IMR-90 (cell line): Measurements from ENCODE around the gene TAGLN. TPM values are rescaled to one million over a fixed set of nuclear protein-coding genes. Genes with fewer than 3 reads are reported as not detected.
A peak's percentile ranks its signal among the peaks of the same experiment; 100 is the strongest.

Experiments
- ATAC-seq: fragments of 200-7000 bp; cut with Tn5 transposase; 2 replicates; pipeline ENCODE4 v1.9.1; 2020; ENCODE audit warnings: low read depth, mild to moderate bottlenecking, moderate library complexity
- BruUV-seq: library from RNA; stranded (reverse); fragments of 400-500 nt; replicated peaks from 2 replicates; lab custom pipeline; 2021; lab: Mats Ljungman, UMichigan
- CTCF ChIA-PET: fragments of 300-600 bp; formaldehyde crosslinking; extraction: SDS; loops from one replicate; lab custom pipeline; 2021; ENCODE audit warnings: antibody characterized with exemption; lab: Yijun Ruan, JAX
- POLR2A ChIA-PET: fragments of 300-600 bp; sonication (Branson Sonifier 250); formaldehyde crosslinking; loops from one replicate; lab custom pipeline; 2022; ENCODE audit warnings: antibody characterized with exemption; ENCODE audit not compliant: unreplicated experiment; lab: Charles Lee
- DNase-seq: peaks from one replicate; pipeline ENCODE4 v3.0.0; 2013
- H2AFZ ChIP-seq: replicated peaks from 2 replicates; pipeline ENCODE3; 2013; ENCODE audit warnings: low read length, mild to moderate bottlenecking; ENCODE audit not compliant: poor library complexity
- H2AK5ac ChIP-seq: 2 replicates; pipeline ENCODE4 v1.6.1; 2013; ENCODE audit warnings: low read depth, low read length, inconsistent platforms
- H2AK9ac ChIP-seq: replicated peaks from 2 replicates; pipeline ENCODE3; 2013; ENCODE audit warnings: mild to moderate bottlenecking, low read depth, low read length, moderate library complexity; ENCODE audit not compliant: poor library complexity
- H2BK120ac ChIP-seq: 2 replicates; pipeline ENCODE4 v1.6.1; 2013; ENCODE audit warnings: low read depth, low read length, inconsistent platforms
- H2BK15ac ChIP-seq: 3 replicates; pipeline ENCODE4 v1.6.1; 2013; ENCODE audit warnings: low read depth, low read length, inconsistent platforms
- H2BK20ac ChIP-seq: 2 replicates; pipeline ENCODE4 v1.6.1; 2013; ENCODE audit warnings: low read depth, mild to moderate bottlenecking, inconsistent platforms, low read length, moderate library complexity
- H2BK5ac ChIP-seq: 2 replicates; pipeline ENCODE4 v1.6.1; 2013; ENCODE audit warnings: mild to moderate bottlenecking, low read depth, low read length, inconsistent platforms; ENCODE audit not compliant: poor library complexity, severe bottlenecking
- H3K14ac ChIP-seq: replicated peaks from 2 replicates; pipeline ENCODE4 v1.6.1; 2013; ENCODE audit warnings: low read depth, low read length, inconsistent platforms
- H3K18ac ChIP-seq: 2 replicates; pipeline ENCODE4 v1.6.1; 2013; ENCODE audit warnings: low read depth, low read length, control low read depth
- H3K23ac ChIP-seq: 2 replicates; pipeline ENCODE4 v1.6.1; 2013; ENCODE audit warnings: low read depth, low read length, inconsistent platforms
- H3K27ac ChIP-seq: 2 replicates; pipeline ENCODE4 v1.5.1; 2013; ENCODE audit warnings: mild to moderate bottlenecking, control low read depth, low read length; ENCODE audit not compliant: insufficient read depth
- H3K27me3 ChIP-seq: 2 replicates; pipeline ENCODE4 v1.6.1; 2013; ENCODE audit warnings: low read length; ENCODE audit not compliant: control insufficient read depth, insufficient read depth
- H3K36me3 ChIP-seq: 2 replicates; pipeline ENCODE4 v1.6.1; 2013; ENCODE audit warnings: low read length, mixed read lengths; ENCODE audit not compliant: control insufficient read depth, insufficient read depth
- H3K4ac ChIP-seq: 2 replicates; pipeline ENCODE4 v1.6.1; 2013; ENCODE audit warnings: low read depth, low read length, inconsistent platforms
- H3K4me1 ChIP-seq: 2 replicates; pipeline ENCODE4 v1.6.1; 2013; ENCODE audit warnings: low read length, mixed read lengths; ENCODE audit not compliant: control insufficient read depth, insufficient read depth
- H3K4me2 ChIP-seq: 2 replicates; pipeline ENCODE4 v1.6.1; 2013; ENCODE audit warnings: low read depth, mild to moderate bottlenecking, control low read depth, low read length, moderate library complexity
- H3K4me3 ChIP-seq: 2 replicates; pipeline ENCODE4 v1.5.1; 2013; ENCODE audit warnings: low read depth, mild to moderate bottlenecking, control low read depth, low read length, moderate library complexity; ENCODE audit not compliant: insufficient read depth
- H3K56ac ChIP-seq: 2 replicates; pipeline ENCODE4 v1.6.1; 2013; ENCODE audit warnings: low read length, inconsistent platforms; ENCODE audit not compliant: insufficient read depth; ENCODE audit errors: extremely low read depth
- H3K79me1 ChIP-seq, 2 experiments: 2 replicates each; pipeline ENCODE4 v1.6.1; 2013; ENCODE audit warnings: low read length in 2 of 2, inconsistent platforms in 1 of 2, low read depth in 1 of 2
- H3K9ac ChIP-seq: 2 replicates; pipeline ENCODE4 v1.6.1; 2013; ENCODE audit warnings: low read depth, low read length, control low read depth
- H3K9me1 ChIP-seq: 2 replicates; pipeline ENCODE4 v1.6.1; 2013; ENCODE audit warnings: low read length, inconsistent platforms; ENCODE audit not compliant: insufficient read depth
- H3K9me3 ChIP-seq: 2 replicates; pipeline ENCODE4 v1.6.1; 2013; ENCODE audit warnings: low read length; ENCODE audit not compliant: control insufficient read depth, insufficient read depth
- H4K20me1 ChIP-seq: 2 replicates; pipeline ENCODE4 v1.6.1; 2013; ENCODE audit warnings: low read length, inconsistent platforms; ENCODE audit not compliant: insufficient read depth
- H4K5ac ChIP-seq: 2 replicates; pipeline ENCODE4 v1.6.1; 2013; ENCODE audit warnings: mild to moderate bottlenecking, low read depth, low read length, control low read depth
- H4K8ac ChIP-seq, 2 experiments: 2 replicates each; pipeline ENCODE4 v1.6.1; 2013; ENCODE audit warnings: low read depth in 2 of 2, low read length in 2 of 2, control low read depth in 1 of 2, inconsistent platforms in 1 of 2
- H4K91ac ChIP-seq: 2 replicates; pipeline ENCODE4 v1.6.1; 2013; ENCODE audit warnings: low read depth, low read length, inconsistent platforms; ENCODE audit not compliant: insufficient read depth
- SMC3 ChIP-seq: fragments of 150-350 bp; IDR thresholded peaks from 2 replicates; pipeline ENCODE4 v1.6.1; 2016; ENCODE audit warnings: low read depth, mild to moderate bottlenecking, antibody characterized with exemption, low read length, moderate library complexity
- WGBS, 2 experiments: methylation state at CpG; one replicate each; pipeline versions ENCODE4 v1.1.5 to v1.1.7; 2013; ENCODE audit warnings: missing lambda C conversion rate in 2 of 2; ENCODE audit not compliant: insufficient read length in 1 of 2; ENCODE audit errors: extremely low coverage in 2 of 2; 5-methylcytosine and 5-hydroxymethylcytosine counted together
- dilution Hi-C: fragments of 300-500 bp; cut with HindIII; formaldehyde crosslinking; loops from one replicate; pipeline ENCODE4 v1.14.3; 2018; ENCODE audit warnings: low sequenced_read_pairs; ENCODE audit not compliant: unreplicated experiment
- in situ Hi-C: fragments of 300-500 bp; cut with MboI; formaldehyde crosslinking; loops from 3 replicates; pipeline ENCODE4 v1.14.3; 2019; ENCODE audit warnings: low sequenced_read_pairs, inconsistent platforms, mixed read lengths
- intact Hi-C: fragments of 100-400 bp; cut with micrococcal nuclease; formaldehyde crosslinking; loops from 2 replicates; pipeline ENCODE4 v1.10.0; 2022
- polyA plus RNA-seq, 3 experiments: library from polyadenylated mRNA; depleted of rRNA; stranded (reverse); fragments of >200 nt; gene quantifications; 2 replicates each; pipeline ENCODE4 v1.2.3, GENCODE V29; 2012; ENCODE audit warnings: low replicate concordance in 1 of 3
- total RNA-seq: library from RNA; depleted of rRNA; stranded (reverse); fragments of >200 nt; gene quantifications from 2 replicates; pipeline ENCODE4 v1.2.3, GENCODE V29; 2012
- TF ChIP-seq, protein P1 (sequence below): fragments of 150-350 bp; IDR thresholded peaks from 2 replicates; pipeline ENCODE4 v1.6.1; 2017; ENCODE audit warnings: mild to moderate bottlenecking, antibody characterized with exemption, low read length, low read depth
- TF ChIP-seq, protein P2 (sequence below): fragments of 150-350 bp; IDR thresholded peaks from 2 replicates; pipeline ENCODE4 v1.6.1; 2016; ENCODE audit warnings: low read depth, mild to moderate bottlenecking, low read length, moderate library complexity, borderline replicate concordance

Gene TAGLN
- total and polyA plus RNA-seq, 2 of the 4 experiments (the other 2 are of a cell fraction): 2,558 to 3,760 TPM

- Histone ChIP-seq H2BK5ac (no peak overlapping the region), H2AK9ac (no peak overlapping the region), H3K4me1 (no peaks in the 10 kb centered on the region), H4K5ac (no peak overlapping the region), H3K23ac (0 out of 2 replicates have a peak overlapping the region, but pooled peaks have one; percentile 59), H3K79me1 (peaks cover 17 to 69% of the 10 kb centered on the region in 2 experiments), H3K56ac (no peak overlapping the region), H4K91ac (no peak overlapping the region), H3K9me3 (no peaks in the 10 kb centered on the region), H3K27ac (no peak overlapping the region), H2BK20ac (no peak overlapping the region), H3K4me2 (no peak overlapping the region), H3K18ac (no peak overlapping the region), H2AFZ (no peak overlapping the region), H4K8ac (no peak overlapping the region), H3K27me3 (no peaks in the 10 kb centered on the region), H2AK5ac (no peak overlapping the region), H3K4me3 (no peak overlapping the region), H3K4ac (no peak overlapping the region), H3K9me1 (0 out of 2 replicates have a peak, but pooled peaks cover 7% of the 10 kb centered on the region), H2BK120ac (no peak overlapping the region), H3K9ac (no peak overlapping the region), H2BK15ac (no peak overlapping the region), H3K36me3 (peaks cover 45% of the 10 kb centered on the region), H4K20me1 (peaks cover 54% of the 10 kb centered on the region), H3K14ac (no peak overlapping the region)
- intact Hi-C loops (no loop called here), in situ Hi-C loops (no loop called here), dilution Hi-C loops (no loop called here)
- TF ChIP-seq, protein P1, sequence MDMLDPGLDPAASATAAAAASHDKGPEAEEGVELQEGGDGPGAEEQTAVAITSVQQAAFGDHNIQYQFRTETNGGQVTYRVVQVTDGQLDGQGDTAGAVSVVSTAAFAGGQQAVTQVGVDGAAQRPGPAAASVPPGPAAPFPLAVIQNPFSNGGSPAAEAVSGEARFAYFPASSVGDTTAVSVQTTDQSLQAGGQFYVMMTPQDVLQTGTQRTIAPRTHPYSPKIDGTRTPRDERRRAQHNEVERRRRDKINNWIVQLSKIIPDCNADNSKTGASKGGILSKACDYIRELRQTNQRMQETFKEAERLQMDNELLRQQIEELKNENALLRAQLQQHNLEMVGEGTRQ: no peak
- no peak for TF ChIP-seq SMC3
- TF ChIP-seq, protein P2, sequence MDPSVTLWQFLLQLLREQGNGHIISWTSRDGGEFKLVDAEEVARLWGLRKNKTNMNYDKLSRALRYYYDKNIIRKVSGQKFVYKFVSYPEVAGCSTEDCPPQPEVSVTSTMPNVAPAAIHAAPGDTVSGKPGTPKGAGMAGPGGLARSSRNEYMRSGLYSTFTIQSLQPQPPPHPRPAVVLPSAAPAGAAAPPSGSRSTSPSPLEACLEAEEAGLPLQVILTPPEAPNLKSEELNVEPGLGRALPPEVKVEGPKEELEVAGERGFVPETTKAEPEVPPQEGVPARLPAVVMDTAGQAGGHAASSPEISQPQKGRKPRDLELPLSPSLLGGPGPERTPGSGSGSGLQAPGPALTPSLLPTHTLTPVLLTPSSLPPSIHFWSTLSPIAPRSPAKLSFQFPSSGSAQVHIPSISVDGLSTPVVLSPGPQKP: no peak
- WGBS, 2 experiments: no CpG with 5 or more reads among the region's 2 CpGs
- DNase-seq: no peak
- ChIA-PET CTCF (no interaction called here), POLR2A (no interaction called here)
- no TSS peak for BruUV-seq
- ATAC-seq: no peak
Measured at GRCh38 chr11:117160826-117161225, 38.3 kb upstream of the TAGLN start.
